Activated CD4-positive, alpha-beta T cell treated with anti-CD3 and anti-CD28 coated beads for 4 hours (primary cell): ENCODE results near the gene SUSD6.
A peak's percentile ranks its signal among the peaks of the same experiment; 100 is the strongest.

ENCODE experiments used
- DNase-seq, 2 donors: peaks; one replicate each; pipeline ENCODE4 v3.0.0-alpha.2; 2020

The SUSD6 gene

DNA sequence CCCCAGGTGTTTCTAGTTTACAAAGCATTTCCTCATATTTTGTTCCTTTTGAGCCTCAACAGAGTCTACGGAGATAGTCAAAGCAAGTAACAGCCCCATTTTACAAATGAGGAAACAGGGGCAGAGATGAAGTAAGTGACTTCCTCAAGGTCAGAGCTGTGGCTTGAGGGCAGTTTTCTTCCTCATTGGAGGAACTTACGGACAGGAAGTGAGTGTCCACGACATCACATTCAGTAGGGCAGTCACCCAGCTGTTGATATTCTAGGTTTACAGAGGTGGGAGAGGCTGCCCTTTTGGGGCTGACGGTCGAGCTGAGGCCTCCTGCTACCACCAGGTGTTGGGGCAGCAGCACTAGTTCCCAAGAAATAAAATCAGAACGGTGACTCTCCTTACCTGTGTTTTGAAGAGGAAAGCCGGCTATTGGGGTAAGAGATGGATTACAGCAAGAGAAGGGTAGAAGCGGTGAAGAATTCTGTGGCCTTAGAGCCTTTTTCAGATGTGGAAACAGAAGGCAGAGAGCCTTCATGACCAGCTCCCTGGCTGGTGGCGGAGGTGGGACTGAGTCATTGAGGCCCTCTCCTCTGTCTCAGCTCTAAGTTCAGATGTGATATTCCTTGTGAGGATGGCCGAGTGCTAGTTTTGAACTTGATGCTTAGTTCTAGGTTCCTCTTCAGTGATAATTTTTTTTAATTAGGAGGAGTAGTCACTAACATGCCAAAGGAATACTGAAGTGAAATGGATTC, 41.7 kb downstream of the SUSD6 start:
- DNase-seq = no peak

DNA sequence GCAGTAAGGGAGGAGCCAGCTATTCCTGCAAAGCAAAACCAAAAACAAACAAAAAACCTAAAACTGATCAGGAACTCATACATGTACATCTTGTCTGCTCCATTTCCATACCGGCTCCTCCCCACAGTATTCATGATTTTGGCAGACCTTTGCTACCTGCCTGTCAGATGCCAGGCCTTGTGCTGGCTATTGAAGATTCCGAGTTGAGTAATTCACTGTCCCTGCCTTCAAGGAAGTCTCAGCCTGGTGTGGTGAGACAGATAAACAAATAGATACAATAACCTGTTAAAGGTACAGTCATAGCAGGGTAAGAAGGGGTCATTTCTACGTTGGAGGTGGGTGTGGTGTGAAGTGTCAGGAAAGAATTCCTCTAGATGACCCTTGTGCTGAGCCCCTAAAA, 42.7 kb downstream of the SUSD6 start:
- no peak for DNase-seq

DNA sequence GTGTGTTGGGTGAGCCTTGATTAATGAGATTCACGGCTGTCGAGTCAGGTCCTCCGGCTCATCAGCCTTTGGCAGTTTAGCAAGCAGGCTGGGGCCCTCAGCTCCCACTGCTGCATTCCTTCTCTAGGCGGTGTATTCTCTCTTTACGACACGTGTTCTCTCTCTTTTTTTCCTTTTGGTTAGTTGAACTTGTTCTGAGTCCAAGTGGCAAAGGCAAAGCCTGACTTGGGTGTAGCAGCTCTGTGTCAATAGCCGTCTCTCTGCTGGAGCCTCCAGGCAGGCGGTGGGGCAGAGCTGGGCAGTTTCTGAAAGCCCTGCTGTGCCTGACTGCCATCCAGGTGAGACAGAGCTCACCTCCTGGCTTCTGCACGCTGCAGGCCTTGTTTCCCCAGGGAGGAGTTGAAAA, 46.6 kb downstream of the SUSD6 start:
- DNase-seq = no peak

DNA sequence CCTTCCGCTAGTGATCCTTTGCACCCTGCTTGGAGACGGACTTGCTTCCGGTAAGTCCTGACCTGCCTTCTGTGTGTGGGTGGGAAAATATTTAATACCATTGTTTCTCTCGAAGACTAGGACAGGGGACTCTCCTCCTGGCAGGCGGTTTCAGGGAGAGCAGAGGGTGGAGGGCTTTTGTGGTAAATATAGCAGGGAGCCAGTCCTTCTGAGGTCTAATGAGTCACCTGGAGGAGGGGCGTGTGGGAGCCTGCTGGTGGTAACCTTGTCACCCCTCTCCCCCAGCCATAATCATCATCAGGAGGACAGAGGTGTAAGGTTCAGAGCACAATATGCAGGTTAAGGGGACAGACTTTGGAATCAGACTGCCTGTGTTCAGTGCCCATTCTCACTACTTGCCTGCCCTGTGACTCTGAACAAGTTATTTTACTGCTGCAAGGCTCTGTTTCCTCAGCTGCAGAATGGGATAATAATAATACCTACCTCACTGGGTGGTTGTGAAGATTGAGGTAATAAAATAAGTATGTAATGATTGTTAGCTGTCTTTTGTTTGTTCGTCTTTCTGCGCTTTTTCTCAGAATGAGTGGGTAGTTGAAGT, 47.4 kb downstream of the SUSD6 start:
- DNase-seq = peak; percentile 42 to 43

DNA sequence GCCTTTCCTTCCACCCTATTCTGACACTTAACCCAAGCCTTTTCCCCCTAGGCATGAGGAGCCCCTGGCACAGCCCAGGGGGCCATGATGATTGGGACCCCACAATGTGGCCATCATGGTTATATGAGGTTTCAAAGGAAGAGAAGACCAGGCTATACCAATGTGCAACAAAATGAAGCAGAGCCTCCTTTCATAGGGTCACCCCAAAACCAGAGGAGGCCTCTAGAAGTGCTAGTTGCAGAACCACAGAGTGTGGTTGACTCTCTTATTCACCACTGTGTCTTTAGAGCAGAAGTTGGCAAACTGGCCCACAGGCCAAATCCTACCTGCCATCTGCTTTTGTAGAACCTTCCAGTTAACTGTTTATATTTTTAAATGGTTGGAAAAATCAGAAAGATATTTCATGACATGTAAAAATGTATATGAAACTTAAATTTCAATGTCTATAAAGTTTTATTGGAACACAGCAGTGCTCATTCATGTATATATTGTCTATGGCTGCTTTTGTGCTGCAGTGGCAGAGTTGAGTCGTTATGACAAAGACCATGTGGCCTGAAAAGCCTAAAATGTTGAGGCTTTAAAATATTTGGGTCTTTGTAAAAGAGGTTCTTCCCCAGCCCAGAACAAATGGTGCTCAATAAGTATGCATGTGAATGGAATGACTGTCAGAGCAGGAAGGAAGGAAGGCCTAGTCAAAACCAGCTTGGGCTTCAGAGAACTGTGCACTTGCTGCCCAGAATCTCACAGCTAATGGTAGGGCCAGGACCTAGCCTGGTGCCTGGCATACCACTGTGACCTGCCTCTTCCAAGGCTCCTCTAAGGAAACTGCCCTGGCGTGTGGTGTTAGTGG, 49.2 kb downstream of the SUSD6 start:
- DNase-seq = no peak

DNA sequence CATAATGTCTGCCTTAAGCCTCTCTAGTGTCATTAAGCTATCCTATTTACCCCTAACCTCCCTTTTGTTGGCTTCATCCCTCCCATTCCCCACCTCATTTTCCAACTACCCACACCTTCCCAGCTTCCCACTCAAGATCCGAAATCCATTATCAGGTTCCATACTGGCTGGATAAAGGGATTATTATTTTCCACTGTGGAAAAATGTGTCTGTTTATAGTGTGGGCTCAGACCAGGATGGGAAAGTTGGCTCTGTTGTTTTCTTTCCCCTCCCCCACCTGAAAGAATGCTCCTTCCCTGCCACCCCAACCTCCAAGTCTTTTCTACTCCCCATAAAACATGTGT, 49.8 kb downstream of the SUSD6 start:
- no peak for DNase-seq

DNA sequence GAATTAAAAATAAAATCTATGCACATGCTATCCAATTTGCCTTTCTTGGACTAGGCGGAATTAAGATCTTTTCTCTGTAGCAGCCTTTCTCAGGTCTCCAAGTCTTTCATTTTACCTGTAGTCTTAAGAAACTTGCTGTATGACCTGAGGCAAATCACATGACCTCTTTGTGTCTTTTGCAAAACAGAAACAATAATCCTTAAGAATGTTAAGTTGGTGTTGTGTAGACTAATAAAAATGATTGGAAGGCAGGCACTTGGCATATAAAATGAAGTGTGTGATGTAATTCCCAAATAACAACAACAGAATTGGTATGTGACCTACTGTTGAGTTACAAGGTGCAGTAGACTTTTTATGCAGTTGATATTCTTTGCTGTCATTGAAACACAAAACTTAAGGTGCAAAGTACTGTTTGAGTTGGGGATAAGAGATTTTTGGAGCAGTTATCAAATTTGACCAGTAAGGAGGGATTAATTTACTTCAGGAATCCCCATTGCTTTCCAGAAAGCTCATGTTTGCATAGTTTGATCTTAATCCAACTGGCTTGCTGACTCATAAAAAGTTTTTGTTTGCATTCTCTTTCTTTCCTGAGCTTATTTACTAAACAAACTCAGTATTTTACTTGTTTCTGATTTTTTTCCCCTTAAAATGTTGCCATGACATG, 51.4 kb downstream of the SUSD6 start:
- no peak for DNase-seq

DNA sequence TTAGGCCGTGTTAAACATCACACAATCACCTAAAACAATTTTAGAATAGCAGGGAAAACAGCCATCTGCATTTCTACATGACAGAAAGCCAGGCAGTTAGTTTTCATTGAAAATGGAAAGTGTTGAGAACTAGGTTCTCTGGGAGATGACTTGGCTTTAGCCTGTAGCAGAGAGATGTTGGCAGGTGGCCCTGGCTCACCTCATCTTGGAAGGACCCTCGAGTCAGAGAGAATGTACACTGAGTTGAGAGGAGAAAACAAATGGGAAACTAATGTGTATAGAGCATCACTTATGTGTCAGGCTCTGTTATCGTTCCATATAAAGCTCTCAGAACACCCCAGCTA, 51.9 kb downstream of the SUSD6 start:
- DNase-seq = no peak

DNA sequence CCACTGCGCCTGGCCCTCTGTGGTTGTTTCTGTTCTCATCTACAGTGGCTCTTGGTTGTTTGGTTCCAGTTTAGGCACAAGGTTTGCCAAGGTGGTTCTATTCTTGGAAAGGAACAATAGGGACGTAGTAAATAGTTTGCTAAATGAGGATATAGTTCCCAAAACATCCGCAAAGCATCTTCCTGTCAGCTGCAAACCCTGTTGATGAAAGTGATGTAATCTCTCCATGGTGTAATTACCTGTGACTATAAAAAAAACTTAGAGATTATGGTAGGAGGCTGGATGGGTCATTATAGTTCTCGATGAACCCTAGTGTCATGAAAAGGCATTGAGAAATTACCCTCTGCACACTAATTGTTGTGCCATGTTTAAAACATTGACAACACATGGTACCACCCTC, 52.9 kb downstream of the SUSD6 start:
- no peak for DNase-seq

DNA sequence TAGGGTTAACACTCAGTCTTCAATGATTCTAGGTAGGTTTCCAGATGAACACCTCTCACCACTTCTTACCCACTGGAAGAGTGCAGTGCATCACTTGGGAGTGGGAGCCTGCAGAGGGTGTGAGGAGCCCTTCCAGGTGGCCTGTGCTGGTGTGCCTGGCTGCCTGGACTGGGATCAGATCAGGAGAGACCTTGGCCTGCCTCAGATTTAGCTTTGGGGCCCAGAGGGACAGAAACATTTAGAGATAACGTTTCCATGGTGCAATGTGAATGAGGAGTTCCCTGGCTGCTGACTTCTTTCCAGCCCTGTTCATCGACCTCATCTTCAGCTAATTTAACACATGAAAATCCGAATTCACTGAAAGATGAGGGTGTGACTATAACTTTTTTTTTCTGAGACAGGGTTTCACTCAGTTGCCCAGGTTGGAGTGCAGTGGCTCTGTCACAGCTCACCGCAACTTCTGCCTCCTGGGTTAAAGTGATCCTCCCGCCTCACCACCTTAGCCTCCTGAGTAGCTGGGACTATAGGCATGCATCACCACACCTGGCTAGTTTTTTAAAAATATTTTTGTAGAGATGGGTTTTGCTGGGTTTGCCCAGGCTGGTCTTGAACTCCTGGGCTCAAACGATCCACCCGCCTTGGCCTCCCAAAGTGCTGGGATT, 53.6 kb downstream of the SUSD6 start:
- no peak for DNase-seq

DNA sequence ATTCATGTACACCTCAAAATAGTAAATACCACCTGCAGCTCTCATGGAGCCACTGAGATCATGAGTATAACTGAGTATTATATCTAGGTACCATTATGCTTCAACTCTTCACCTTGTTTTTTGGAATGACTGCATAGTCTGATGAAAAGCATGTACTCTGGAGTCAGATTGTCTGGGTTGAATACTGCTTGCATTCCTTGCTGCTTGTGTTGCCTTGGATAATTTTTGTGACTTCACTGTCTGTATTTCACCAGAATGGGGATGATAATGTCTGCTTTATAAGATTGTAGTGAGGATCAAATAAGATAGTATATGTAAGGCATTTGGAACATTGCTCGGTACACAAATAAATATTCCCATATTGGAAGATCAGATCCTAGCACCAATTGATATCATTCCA, 54.2 kb downstream of the SUSD6 start:
- DNase-seq = no peak

DNA sequence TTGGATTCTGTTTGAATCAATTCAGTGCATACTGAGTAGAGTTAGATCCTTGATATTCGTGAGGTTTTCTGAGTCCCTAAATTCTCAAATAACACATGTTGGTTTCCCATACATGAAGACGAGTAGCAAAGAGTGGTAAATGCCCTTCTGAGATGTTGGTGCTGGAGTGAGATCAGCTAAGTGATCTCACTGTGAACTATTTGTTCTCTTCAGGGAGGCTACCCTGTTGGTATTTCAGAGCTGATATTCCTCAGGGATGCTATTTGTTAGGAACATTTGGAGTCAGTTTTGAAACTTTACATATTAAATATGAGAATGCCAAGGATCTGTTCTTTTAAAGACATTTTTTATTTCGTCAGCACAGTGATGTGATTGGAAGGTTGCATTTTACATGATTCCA, 54.7 kb downstream of the SUSD6 start:
- no peak for DNase-seq

DNA sequence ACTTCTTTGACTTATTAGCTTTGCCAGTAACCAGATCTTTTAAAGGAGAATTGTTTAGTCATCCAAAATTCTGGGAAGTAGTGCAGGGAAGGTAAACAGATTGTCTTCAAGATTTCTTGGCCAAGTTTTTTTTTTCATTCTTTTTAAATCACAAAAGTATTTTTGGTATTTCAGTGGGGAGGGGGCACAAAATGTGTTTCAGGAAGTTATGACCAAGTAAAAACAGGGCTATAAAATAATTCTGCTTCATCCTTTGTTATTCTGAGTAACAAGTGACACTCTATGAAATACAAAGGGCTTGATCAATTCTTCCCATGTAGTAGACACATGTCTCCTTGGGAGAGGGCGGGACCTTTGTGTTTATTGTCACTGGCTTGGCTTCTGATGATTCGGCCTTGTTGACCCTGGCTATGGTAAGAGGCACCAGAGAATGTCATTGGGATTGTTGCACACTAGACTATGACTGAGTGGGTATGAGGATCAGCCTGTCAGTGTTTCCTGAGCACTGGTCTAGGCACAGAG, 55.4 kb downstream of the SUSD6 start:
- DNase-seq = no peak

DNA sequence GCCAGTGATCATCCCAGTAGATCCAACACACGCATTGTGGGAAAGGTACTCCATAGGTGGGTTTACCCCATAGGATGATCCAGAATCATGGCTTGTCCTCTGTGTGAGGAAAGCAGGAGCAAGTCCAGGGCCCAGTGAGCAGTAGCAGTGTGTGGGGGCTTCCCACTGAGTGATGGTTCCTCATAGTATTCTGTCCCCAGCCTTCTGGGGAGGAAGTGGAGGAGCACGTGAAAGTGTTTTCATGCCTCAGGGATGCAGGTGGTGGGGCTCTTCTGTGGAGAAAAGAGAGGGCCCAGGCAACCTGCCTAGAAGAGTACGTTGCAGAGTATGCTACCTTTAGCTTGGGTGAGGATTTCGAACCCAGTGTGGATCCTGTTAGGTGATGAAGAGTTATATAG, 56.5 kb downstream of the SUSD6 start:
- no peak for DNase-seq

DNA sequence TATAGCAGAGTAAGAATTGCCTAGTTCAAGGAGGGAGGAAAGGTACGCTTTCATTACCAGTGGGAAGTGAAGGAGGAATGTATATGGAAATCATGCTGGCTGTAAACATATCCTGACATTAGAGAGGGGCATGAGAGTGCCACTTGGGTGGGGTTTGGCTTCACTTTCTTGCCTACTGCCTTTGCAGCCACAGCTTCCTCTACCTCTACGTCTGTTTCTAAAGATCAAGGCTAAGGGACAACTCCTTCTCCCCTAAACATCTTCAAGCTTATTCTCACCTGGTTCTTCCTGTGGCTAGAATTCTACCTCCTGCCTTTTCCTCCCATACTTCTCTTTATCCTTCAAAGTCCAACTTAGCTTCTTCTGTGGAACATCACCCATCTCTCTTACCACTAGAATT, 58.0 kb downstream of the SUSD6 start:
- DNase-seq = no peak

DNA sequence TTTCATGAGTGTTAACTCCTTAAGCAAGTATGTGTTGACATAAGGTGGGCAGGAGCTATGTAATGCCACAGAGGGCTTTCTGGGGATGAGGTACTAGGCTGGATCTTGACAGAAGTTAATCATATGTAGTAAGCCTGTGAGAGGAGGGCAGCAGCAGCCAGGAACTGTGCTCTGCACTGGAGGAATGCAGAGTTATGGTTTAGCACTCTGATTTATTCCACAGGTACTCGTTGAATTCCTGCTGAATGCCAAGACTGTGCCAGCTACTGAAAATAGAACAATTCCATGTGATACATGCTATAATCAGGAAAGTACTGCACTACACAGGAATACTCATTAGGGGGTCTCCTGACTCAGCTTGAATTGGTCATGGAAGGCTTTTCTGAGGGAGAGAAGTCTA, 58.7 kb downstream of the SUSD6 start:
- DNase-seq = no peak

DNA sequence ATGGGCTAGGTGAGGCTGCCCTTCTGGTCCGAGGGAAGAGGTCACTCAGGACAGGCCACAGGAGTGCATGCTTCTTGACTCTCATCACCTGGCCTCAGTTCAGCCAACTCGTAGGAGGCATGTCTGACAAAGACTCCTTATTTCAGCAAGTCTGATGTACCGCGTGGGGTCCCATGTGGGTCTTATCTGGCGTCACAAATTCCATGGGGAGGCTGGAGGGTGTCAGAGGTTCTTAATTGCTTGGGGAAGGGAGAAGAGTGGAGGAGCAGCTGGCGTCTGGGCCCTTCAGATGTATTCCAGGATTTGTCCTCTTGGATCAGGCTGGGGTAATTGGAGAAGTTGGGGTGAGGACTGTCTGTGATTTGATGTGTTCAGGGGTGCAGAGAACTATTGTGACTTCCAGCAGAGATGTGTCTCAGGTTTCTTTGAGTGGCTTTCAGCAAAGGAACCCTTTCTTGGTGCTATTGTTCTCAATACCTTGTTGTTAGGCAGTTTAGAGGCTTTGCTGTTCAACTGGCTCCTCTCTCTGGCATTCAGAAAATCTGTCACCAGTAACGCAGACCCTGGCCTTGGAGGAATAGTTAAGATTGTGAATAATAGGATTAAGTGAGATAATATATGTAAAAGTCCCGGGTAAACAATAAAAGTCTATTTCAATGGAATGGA, 60.1 kb downstream of the SUSD6 start:
- DNase-seq = no peak

DNA sequence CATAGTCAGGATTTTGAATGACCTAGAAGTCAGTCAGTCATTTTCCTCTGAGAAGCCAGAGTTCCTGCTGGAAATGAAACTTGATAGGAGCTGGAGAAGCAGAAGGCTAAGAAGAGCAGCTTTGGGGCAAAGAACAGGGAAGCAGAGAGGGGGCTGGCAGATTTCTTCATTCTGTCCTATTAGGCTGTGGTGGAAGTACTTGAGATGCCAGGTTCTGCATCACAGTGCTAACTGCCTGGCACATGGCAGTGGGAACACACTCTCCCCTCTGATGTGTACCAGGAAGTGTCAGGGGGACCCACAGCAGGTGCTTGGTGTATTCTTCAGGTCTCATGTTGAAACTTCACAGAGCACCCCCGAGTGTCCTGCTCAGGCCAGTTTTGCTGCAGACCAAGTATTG, 61.0 kb downstream of the SUSD6 start:
- no peak for DNase-seq

DNA sequence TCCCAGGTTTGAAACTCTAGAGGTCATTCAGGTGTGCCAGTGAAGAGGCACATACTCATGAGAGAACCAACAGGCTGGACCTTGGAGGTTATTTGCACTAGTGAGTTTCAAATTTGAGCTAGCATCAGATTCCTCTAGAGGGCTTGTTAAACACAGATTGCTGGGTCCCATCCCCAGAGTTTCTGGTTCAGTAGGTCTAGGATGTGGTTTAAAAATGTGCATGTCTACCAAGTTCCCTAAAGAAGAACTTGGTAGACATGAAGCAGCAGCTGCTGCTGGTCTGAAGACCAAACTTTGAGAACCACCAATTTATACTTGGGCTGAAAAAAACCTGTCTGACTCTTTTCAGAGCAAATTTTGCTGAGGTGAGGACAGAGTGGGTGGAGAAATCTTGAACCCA, 61.7 kb downstream of the SUSD6 start:
- no peak for DNase-seq

DNA sequence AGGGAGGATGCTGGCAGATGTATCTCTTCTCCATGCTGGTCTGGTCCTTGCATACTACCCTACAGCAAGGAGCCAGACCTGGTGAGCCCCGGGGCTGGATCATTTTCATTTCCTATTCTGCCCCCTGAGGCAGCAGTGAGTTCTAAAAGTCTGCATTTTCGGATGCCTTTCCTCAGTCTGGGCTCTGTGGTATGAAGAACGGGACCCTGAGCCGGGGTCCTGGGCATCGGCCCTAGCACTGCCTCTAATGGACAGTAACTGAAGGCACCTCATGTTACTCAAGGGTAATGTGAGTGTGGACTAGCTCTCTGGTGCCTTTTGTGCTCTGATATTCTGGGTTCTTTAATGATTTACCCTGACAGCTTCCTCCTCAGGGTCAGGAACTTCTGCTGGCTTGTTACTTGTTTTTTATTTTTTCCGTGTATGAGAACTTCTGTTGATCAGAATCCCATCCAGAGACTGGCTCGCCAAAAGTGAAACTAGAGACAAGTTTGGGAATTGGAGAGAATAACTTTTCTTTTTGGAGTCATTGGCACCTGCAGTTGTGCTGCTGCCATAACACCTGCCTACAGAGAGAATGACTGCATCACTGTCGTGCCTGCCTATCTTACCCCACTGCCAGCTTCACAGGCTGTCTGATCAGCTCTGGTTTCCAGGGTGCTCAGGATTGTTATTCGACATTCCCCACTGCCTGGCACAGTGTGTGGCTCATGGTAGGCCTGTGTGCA, 62.3 kb downstream of the SUSD6 start:
- DNase-seq = no peak

DNA sequence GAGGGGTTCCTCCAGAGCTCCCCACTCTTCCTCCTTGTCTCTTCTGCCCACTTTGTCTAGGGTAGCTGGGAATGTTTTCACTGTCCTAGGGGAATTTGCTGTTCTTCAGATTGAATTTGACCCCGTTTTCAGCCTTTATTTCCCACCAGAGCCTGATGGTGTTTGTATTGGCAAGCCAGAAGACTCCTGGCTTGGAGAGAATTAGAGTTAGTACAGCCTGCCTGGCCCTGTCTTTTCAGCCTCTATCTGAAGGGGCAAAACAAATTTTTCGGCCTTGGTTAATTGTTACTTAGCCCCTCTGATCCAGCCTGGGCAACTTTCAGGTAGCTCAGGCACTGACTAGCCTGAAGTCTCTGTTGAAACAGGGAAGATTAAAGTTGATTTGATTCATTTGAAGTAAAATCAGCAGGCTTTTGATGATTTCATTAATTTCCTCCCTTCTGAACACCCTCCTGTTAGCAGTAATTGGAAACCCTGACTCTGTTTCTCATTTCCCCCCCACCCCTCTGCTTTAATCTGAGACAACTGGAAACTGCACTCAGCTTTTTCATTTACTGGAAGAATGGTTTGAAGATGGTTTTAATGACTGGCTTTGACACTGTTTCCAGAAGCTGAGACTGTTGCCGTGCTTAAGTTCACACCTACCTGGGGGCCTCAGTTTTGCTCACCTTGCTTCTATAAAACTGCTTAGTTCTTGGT, 63.3 kb downstream of the SUSD6 start:
- peak; percentile 29 to 40 for DNase-seq
